Activated CD4-positive, alpha-beta T cell treated with anti-CD3 and anti-CD28 coated beads for 24 hours (primary cell): Measurements from ENCODE around the gene C6orf132.

Source experiments
- DNase-seq, 2 donors: peaks; one replicate each; pipeline ENCODE4 v3.0.0-alpha.2; 2020; ENCODE audit warnings: low read depth in 2 of 2

C6orf132 gene

GRCh38 chr6:42083530-42083929, 58.9 kb downstream of the C6orf132 start:
- DNase-seq = no peak

GRCh38 chr6:42079941-42080464, 62.4 kb downstream of the C6orf132 start:
- no peak for DNase-seq

GRCh38 chr6:42078386-42078785, 64.0 kb downstream of the C6orf132 start:
- DNase-seq = no peak

DNA sequence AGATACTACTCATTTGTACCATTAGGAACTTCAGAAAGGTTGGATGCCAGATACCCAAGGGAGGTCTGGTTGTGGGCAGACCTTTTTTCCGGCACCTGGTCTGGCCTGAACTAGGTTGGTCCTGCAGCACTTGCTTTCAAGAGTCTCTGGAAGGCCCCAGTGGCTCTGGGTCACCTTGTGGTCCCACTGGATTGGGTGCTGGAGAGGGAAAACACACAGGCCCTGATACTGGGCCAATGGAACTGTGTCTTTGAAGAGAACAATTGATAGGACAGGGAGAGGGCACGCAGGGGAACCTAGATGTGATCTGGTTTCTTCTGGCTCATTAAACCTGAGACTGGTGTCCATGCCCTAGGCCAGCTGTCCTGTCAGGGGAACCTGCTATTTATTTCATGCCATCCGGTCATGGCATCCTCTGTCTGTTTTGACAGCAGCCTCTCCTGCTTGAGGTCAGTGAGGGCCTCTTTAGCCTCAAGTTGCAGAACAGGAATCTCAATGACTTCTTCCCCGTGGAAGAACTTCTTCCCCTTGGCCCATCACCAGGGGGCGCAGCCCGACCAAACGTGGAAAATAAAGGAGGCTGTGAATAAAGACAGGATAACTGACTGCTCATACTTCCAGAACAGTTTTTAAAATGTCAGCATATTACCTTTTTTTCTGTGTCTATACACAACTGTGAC, 67.1 kb downstream of the C6orf132 start:
- DNase-seq = peak; percentile 58 to 60

DNA sequence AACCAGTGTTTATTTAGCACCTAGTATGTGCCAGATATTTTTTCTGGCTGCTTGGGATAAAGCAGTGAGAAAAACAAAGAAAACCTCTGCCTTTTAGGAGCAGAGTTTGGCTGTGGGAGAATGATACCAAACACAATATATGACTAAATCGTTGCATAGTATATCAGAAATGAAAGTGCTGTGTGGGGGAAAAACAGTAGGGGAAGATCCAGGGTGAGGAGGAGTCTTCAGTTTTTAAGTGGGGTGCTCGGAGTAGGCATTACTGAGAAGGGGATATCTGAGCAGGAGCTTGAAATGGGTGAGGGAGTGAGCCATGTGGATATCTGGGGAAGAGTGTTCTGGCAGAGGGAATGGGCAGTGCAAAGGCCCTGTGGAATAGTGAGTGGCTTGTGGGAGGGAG, 69.1 kb downstream of the C6orf132 start:
- no peak for DNase-seq

DNA sequence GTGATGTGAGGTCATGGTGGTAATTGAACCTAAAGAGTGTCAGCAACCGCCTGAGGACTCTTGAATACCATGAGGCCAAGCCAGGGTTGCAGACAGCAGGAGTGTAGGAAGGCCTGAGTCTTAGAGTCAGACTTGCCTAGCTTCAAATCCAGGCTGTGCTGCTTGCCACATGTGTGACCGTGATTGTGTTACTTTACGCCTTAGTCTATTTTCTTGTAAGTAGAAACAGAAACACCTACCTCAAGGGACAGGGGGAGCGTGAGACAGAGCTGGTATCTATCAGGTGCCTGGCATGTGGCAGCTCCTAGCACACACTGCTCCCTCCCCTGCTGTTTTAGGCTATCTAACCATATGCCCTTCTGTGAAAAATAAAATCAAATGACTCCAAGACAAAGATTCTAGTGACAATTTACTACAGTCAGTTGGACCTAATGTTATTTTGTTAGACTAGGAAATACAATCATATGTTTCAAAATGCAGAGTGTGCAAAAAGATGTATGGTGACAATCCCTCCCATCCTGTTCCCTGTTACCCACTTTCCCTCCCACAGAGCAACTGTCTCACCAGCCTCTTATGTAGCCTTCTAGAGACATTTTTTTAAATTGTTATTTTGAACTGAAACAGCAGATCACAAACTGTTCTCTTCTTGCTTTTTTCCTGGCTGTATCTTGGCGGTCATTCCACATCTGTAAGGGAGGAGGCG, 70.4 kb downstream of the C6orf132 start:
- DNase-seq = no peak

- no peak for DNase-seq
These were observed 73.4 kb downstream of the C6orf132 start for GRCh38 chr6:42068872-42069522.

DNA sequence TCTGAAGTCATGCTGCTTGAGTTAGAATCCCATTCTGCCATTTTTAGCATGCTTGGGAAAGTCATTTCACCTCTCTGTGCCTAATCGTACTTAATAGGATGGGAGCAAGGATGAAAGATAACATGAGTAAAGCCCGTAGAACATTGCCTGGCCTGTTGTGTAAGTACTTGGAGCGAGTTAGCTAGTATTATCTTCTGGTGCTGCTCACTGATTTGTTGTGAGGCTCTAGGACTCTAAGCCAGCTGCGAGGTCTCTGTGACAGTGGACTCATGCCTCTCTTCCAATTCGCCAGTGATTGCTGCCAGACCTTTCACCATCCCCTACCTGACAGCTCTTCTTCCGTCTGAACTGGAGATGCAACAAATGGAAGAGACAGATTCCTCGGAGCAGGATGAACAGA, 74.2 kb downstream of the C6orf132 start:
- no peak for DNase-seq

GRCh38 chr6:42066156-42066675, 76.2 kb downstream of the C6orf132 start:
- DNase-seq = no peak

GRCh38 chr6:42059743-42060142, 82.7 kb downstream of the C6orf132 start:
- no peak for DNase-seq

GRCh38 chr6:42053601-42054000, 88.8 kb downstream of the C6orf132 start:
- no peak for DNase-seq

DNA sequence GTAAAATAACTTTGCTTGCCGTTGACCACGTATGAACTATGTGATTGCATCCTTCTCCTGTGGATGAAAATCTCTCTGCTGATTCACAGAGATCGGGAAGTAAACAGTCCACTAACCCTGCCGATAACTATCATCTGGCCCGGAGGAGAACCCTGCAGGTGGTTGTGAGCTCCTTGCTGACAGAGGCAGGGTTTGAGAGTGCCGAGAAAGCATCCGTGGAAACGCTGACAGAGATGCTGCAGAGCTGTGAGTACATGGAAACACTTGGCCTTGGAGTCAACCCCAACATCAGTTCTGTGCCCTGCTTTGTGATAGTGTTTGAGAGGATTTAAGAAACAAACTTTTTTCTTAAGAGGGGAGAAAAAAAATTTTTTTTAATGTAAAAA, 91.2 kb downstream of the C6orf132 start:
- no peak for DNase-seq
